HL-60 (cell line): Measurements from ENCODE around the gene STAM.

ENCODE experiments used
- CTCF ChIP-seq: IDR thresholded peaks from one replicate; pipeline ENCODE4 v1.5.1; 2011; ENCODE audit warnings: low read length, control low read depth, inconsistent platforms; ENCODE audit not compliant: insufficient read depth
- GABPA ChIP-seq: IDR thresholded peaks from 2 replicates; pipeline ENCODE4 v1.6.1; 2012; ENCODE audit warnings: low read depth
- POLR2AphosphoS5 ChIP-seq: IDR thresholded peaks from 2 replicates; pipeline ENCODE4 v1.6.1; 2012; ENCODE audit warnings: low read depth
- REST ChIP-seq: IDR thresholded peaks from 2 replicates; pipeline ENCODE4 v1.6.1; 2012; ENCODE audit warnings: low read depth; ENCODE audit not compliant: insufficient replicate concordance

- TF ChIP-seq POLR2AphosphoS5 (no peak), CTCF (no peak), REST (no peak), GABPA (no peak)
Measured at GRCh38 chr10:17655567-17656146, 11.7 kb downstream of the STAM start.
